Measurements from ENCODE around the gene WAS. TPM values are rescaled to one million over a fixed set of nuclear protein-coding genes. Genes with fewer than 3 reads are reported as not detected.
"Not testable (repeated sequence)": the region's sequence is repeated elsewhere in the genome, so short reads cannot be mapped to it uniquely, and the experiment has no call there.

Gene WAS
- polyA plus RNA-seq, 1 donor = 6.3 TPM

DNA sequence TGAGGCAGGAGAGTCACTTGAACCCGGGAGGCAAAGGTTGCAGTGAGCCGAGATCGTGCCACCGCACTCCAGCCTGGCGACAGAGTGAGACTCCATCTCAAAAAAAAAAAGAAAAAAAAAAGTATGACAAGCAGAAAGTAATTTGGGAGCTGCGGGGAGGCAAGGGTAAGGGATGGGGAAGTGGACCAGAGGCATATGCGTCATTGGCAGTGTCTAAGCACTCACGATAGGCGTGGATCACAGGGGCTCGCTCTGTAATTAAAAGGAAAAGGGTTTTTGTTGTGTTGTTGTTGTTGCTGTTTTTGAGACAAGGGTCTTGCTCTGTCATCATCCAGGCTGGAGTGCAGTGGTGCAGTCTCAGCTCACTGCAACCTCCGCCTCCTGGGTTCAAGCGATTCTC, 804 bp upstream of the WAS start:
- not testable (repeated sequence) for DNase-seq; H3K4me1 ChIP-seq (ENCODE audit: control insufficient read depth, insufficient read depth, low read length); H3K4me3 ChIP-seq (ENCODE audit: low read length); H3K27ac ChIP-seq (ENCODE audit: low read length); H3K9me3 ChIP-seq (ENCODE audit: control insufficient read depth, low read depth, low read length); H3K36me3 ChIP-seq (ENCODE audit: control insufficient read depth, insufficient read depth, low read length); H3K27me3 ChIP-seq (ENCODE audit: control insufficient read depth, insufficient read depth, low read length)
- 100% methylated on average over 3 of the region's 12 CpGs for WGBS (ENCODE audit: insufficient coverage, low lambda C conversion rate)

DNA sequence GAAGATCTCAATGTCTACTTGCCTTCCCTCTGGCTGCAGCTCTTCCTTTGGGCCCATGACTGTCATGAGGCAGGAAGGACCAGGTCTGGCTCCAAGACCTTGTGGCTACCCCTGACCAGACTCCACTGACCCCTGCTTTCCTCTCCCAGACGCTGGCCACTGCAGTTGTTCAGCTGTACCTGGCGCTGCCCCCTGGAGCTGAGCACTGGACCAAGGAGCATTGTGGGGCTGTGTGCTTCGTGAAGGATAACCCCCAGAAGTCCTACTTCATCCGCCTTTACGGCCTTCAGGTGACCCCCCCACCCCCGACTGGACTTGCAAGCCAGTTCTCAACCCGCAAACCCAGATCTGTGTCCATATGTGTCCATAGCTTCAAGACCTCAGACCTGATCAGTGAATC, 535 bp downstream of the WAS start:
- Histone ChIP-seq H3K4me3 (ENCODE audit: low read length) (peak overlapping the region; percentile 16), H3K36me3 (ENCODE audit: control insufficient read depth, insufficient read depth, low read length) (no peaks in the 10 kb centered on the region), H3K9me3 (ENCODE audit: control insufficient read depth, low read depth, low read length) (no peaks in the 10 kb centered on the region), H3K27ac (ENCODE audit: low read length) (no peak overlapping the region), H3K4me1 (ENCODE audit: control insufficient read depth, insufficient read depth, low read length) (no peaks in the 10 kb centered on the region), H3K27me3 (ENCODE audit: control insufficient read depth, insufficient read depth, low read length) (no peaks in the 10 kb centered on the region)
- no peak for DNase-seq
- no CpG with 5 or more reads among the region's 7 CpGs for WGBS (ENCODE audit: insufficient coverage, low lambda C conversion rate)

DNA sequence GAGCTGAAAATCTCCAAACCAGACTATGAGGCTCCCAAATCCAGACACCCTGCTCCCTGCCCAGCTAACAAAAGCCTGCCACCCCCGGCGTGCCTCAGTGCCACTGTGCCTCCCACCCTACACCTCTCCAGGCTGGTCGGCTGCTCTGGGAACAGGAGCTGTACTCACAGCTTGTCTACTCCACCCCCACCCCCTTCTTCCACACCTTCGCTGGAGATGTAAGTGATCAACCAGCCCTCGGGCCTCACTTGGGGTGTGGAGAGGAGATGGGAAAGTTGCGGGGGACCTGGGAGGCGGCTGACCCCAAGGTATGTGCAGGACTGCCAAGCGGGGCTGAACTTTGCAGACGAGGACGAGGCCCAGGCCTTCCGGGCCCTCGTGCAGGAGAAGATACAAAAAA, 1.8 kb downstream of the WAS start:
- Histone ChIP-seq H3K9me3 (ENCODE audit: control insufficient read depth, low read depth, low read length) (no peaks in the 10 kb centered on the region), H3K27me3 (ENCODE audit: control insufficient read depth, insufficient read depth, low read length) (no peaks in the 10 kb centered on the region), H3K4me1 (ENCODE audit: control insufficient read depth, insufficient read depth, low read length) (no peaks in the 10 kb centered on the region), H3K4me3 (ENCODE audit: low read length) (no peak overlapping the region), H3K36me3 (ENCODE audit: control insufficient read depth, insufficient read depth, low read length) (no peaks in the 10 kb centered on the region), H3K27ac (ENCODE audit: low read length) (no peak overlapping the region)
- no peak for DNase-seq
- no CpG with 5 or more reads among the region's 12 CpGs for WGBS (ENCODE audit: insufficient coverage, low lambda C conversion rate)

DNA sequence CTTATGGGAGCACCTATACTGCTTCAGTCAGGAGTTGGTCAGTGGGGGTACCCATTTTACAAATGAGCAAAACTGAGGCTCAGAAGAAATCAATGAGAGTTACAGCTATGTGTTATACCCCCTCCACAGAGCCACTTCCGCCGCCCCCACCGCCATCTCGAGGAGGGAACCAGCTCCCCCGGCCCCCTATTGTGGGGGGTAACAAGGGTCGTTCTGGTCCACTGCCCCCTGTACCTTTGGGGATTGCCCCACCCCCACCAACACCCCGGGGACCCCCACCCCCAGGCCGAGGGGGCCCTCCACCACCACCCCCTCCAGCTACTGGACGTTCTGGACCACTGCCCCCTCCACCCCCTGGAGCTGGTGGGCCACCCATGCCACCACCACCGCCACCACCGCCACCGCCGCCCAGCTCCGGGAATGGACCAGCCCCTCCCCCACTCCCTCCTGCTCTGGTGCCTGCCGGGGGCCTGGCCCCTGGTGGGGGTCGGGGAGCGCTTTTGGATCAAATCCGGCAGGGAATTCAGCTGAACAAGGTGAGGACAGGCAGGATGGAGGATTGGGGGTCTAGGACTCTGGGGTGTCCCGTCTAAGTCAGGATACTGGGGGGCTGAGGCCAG, 5.0 kb downstream of the WAS start:
- Histone ChIP-seq H3K4me1 (ENCODE audit: control insufficient read depth, insufficient read depth, low read length) (no peaks in the 10 kb centered on the region), H3K27me3 (ENCODE audit: control insufficient read depth, insufficient read depth, low read length) (peaks cover 3% of the 10 kb centered on the region), H3K4me3 (ENCODE audit: low read length) (no peak overlapping the region), H3K36me3 (ENCODE audit: control insufficient read depth, insufficient read depth, low read length) (no peaks in the 10 kb centered on the region), H3K27ac (ENCODE audit: low read length) (no peak overlapping the region), H3K9me3 (ENCODE audit: control insufficient read depth, low read depth, low read length) (no peaks in the 10 kb centered on the region)
- no CpG with 5 or more reads among the region's 19 CpGs for WGBS (ENCODE audit: insufficient coverage, low lambda C conversion rate)
- no peak for DNase-seq

DNA sequence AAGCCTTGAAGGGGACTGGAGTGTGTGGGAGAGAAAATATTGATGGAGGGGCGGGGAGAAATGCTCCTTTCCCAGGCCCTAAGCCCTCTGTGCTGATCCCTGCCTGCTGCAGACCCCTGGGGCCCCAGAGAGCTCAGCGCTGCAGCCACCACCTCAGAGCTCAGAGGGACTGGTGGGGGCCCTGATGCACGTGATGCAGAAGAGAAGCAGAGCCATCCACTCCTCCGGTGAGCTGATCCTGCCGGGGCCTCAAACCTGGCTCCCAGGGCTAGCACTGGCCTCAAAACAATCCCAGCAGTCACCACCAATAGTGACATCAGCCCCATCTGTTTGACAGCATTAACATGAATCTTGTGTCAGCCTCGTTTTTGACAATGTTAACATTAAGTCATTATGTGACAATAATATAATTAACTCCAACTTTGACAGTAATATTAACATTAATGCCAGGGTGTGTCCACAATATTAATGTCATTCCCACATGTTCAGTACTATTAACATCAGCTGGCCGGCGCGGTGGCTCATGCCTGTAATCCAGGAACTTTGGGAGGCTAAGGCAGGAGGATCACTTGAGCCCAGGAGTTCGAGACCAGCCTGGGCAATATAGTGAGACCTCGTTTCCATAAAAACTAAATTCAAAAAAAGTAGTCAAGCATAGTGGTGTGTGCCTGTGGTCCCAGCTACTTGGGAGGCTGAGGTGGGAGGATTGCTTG, 5.8 kb downstream of the WAS start:
- Histone ChIP-seq H3K36me3 (ENCODE audit: control insufficient read depth, insufficient read depth, low read length) (no peaks in the 10 kb centered on the region), H3K4me1 (ENCODE audit: control insufficient read depth, insufficient read depth, low read length) (no peaks in the 10 kb centered on the region), H3K4me3 (ENCODE audit: low read length) (no peak overlapping the region), H3K27me3 (ENCODE audit: control insufficient read depth, insufficient read depth, low read length) (peaks cover 3% of the 10 kb centered on the region), H3K9me3 (ENCODE audit: control insufficient read depth, low read depth, low read length) (no peaks in the 10 kb centered on the region), H3K27ac (ENCODE audit: low read length) (no peak overlapping the region)
- DNase-seq = no peak
- no CpG with 5 or more reads among the region's 11 CpGs for WGBS (ENCODE audit: insufficient coverage, low lambda C conversion rate)

DNA sequence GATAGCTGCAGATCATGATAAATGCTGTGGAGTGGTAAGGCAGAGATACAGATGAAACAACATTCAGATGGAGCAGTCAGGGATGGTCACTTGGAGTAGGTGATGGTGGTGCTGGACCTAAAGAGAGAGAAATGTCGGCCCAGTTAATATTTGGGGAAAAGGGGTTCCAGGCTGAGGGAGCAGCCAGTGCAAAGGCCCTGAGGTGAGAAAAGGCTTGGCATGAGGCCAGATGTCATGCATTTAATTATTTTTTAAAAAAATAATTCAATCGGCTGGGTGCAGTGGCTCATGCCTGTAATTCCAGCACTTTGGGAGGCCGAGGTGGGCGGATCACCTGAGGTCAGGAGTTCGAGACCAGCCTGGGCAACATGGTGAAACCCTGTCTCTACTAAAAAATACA, 8.1 kb downstream of the WAS start:
- not testable (repeated sequence) for H3K36me3 ChIP-seq (ENCODE audit: control insufficient read depth, insufficient read depth, low read length); H3K9me3 ChIP-seq (ENCODE audit: control insufficient read depth, low read depth, low read length); DNase-seq; H3K27me3 ChIP-seq (ENCODE audit: control insufficient read depth, insufficient read depth, low read length); H3K4me3 ChIP-seq (ENCODE audit: low read length); H3K27ac ChIP-seq (ENCODE audit: low read length); H3K4me1 ChIP-seq (ENCODE audit: control insufficient read depth, insufficient read depth, low read length)
- no CpG with 5 or more reads among the region's 5 CpGs for WGBS (ENCODE audit: insufficient coverage, low lambda C conversion rate)

DNA sequence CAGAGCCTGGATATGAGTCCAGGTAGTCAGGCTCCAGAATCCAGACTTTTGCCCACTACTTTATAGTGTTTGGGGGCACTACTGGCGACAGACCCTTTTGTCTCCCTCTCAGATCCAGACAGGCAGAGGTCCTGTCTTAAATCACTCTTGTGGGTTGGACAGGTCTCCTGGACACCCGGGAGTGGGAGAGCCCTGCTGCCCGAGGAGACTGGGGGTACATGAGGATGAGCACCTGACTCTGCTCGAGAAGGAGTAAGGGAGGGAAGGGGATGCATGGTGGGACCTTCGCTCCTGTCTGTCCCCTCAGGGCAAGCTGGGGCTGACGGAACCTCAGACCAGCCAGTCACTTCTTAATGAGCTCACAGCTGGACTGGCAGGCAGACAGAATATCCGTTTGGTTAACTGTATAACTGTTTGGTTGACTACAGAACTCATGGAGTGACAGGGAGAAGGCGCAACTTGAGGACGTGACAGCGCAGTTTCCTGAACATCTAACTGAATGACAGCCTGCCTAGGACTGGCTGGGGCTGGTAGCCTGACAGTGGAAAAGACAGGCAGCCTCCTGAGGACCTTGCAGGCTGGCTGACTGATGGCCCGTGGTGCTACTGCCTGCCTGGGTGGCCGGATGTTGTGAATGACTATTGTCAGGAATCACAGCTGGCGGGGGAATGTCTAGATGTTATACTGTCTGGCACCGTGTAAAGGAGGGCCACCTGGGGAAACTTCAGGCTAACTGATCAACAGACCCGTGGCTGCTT, 11.4 kb downstream of the WAS start:
- Histone ChIP-seq H3K9me3 (ENCODE audit: control insufficient read depth, low read depth, low read length) (no peaks in the 10 kb centered on the region), H3K4me1 (ENCODE audit: control insufficient read depth, insufficient read depth, low read length) (peaks cover 13% of the 10 kb centered on the region), H3K27ac (ENCODE audit: low read length) (no peak overlapping the region), H3K27me3 (ENCODE audit: control insufficient read depth, insufficient read depth, low read length) (peaks cover 3% of the 10 kb centered on the region), H3K36me3 (ENCODE audit: control insufficient read depth, insufficient read depth, low read length) (no peaks in the 10 kb centered on the region), H3K4me3 (ENCODE audit: low read length) (no peak overlapping the region)
- no peak for DNase-seq
- WGBS (ENCODE audit: insufficient coverage, low lambda C conversion rate) = no CpG with 5 or more reads among the region's 15 CpGs

DNA sequence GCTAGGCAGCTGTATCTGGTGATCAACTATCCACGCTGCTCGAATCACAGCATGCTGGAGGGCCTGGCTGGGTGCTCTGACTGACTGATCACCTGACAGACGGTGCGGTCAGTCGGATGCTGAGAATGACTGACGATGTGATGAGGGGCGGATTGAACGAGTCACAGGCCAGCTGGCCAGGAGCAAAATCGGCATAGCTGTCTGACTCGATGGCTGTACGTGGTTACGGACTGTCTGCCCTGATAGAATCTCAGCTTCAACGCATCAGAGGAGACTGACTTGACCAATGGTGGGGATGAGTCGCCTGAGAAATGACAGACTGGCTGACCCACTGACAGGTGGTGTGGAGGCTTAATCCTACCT, 11.9 kb downstream of the WAS start:
- H3K4me1 ChIP-seq (ENCODE audit: control insufficient read depth, insufficient read depth, low read length) = peaks cover 13% of the 10 kb centered on the region
- peaks cover 3% of the 10 kb centered on the region for H3K27me3 ChIP-seq (ENCODE audit: control insufficient read depth, insufficient read depth, low read length)
- no CpG with 5 or more reads among the region's 14 CpGs for WGBS (ENCODE audit: insufficient coverage, low lambda C conversion rate)
- no peaks in the 10 kb centered on the region for H3K9me3 ChIP-seq (ENCODE audit: control insufficient read depth, low read depth, low read length)
- H3K27ac ChIP-seq (ENCODE audit: low read length) = no peak overlapping the region
- DNase-seq = no peak
- H3K4me3 ChIP-seq (ENCODE audit: low read length) = peak overlapping the region; percentile 60
- peaks cover 4% of the 10 kb centered on the region for H3K36me3 ChIP-seq (ENCODE audit: control insufficient read depth, insufficient read depth, low read length)

DNA sequence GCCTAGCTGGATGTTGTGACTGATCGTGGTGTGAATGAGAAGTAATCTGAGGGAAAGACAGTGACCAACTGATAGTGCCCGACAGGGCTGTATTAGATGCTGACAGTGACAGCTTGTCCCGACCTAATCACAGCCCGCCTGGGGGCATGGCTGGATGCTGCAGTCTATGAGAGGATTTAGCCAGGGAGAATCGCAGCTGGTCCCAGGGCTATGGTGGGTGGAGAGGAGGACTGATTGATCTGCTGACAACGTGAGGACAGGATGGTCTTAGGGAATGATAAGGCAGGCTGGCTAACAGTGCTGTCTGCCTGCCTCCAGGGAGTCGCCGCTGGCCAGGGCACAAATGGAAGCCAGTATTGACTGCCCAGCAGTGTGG, 12.3 kb downstream of the WAS start:
- peaks cover 8% of the 10 kb centered on the region for H3K36me3 ChIP-seq (ENCODE audit: control insufficient read depth, insufficient read depth, low read length)
- H3K9me3 ChIP-seq (ENCODE audit: control insufficient read depth, low read depth, low read length) = no peaks in the 10 kb centered on the region
- DNase-seq = no peak
- WGBS (ENCODE audit: insufficient coverage, low lambda C conversion rate) = no CpG with 5 or more reads among the region's 8 CpGs
- H3K4me3 ChIP-seq (ENCODE audit: low read length) = peak overlapping the region; percentile 60
- H3K27ac ChIP-seq (ENCODE audit: low read length) = peak overlapping the region; percentile 68
- H3K27me3 ChIP-seq (ENCODE audit: control insufficient read depth, insufficient read depth, low read length) = peaks cover 3% of the 10 kb centered on the region
- H3K4me1 ChIP-seq (ENCODE audit: control insufficient read depth, insufficient read depth, low read length) = peaks cover 13% of the 10 kb centered on the region

DNA sequence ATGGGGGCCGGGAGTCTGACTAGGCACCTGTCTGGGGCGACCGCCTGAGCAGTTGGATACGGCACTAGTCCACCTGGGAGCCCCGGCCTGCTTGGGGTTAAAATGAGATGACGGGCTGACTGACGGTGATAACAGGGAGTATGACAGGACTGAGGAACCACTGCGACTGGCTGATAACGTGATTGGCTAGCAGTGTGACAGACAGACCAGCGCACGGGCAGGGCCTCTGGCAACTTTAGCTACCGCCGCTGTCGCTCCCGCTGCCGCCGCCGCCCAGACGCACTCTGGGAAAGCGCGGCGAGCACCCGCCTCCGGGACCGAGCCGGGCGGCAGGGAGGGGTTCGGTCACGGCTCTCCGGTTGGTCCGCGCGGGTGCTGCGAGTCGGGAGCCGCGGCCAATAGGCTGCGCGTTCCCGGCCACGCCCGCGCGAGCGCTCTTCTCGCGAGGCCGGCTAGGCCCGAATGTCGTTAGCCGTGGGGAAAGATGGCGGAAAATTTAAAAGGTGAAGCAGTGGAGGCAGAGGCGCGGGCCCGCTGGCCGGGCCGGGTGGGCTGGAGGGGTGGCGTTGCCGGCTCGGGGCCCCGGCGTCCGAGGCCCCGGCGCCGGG, 12.8 kb downstream of the WAS start, which contains the start of gene SUV39H1:
Gene SUV39H1 (plus strand): TSS at position 434 of the 608 bp plus-strand sequence. CDS start 51 bp downstream, at position 485.
- Histone ChIP-seq H3K27ac (ENCODE audit: low read length) (peak within 1 kb of the TSS; percentile 68), H3K27me3 (ENCODE audit: control insufficient read depth, insufficient read depth, low read length) (peaks cover 3% of the 10 kb centered on the region), H3K36me3 (ENCODE audit: control insufficient read depth, insufficient read depth, low read length) (peaks cover 10% of the 10 kb centered on the region), H3K4me1 (ENCODE audit: control insufficient read depth, insufficient read depth, low read length) (peaks cover 13% of the 10 kb centered on the region), H3K9me3 (ENCODE audit: control insufficient read depth, low read depth, low read length) (no peaks in the 10 kb centered on the region), H3K4me3 (ENCODE audit: low read length) (peak within 1 kb of the TSS; percentile 60)
- peak; percentile 87 to 90 for DNase-seq
- WGBS (ENCODE audit: insufficient coverage, low lambda C conversion rate) = no CpG with 5 or more reads among the region's 66 CpGs

Measured in large intestine (tissue), 3 donors.